Measurements from ENCODE around the gene SPATA3.

The SPATA3 gene

DNA sequence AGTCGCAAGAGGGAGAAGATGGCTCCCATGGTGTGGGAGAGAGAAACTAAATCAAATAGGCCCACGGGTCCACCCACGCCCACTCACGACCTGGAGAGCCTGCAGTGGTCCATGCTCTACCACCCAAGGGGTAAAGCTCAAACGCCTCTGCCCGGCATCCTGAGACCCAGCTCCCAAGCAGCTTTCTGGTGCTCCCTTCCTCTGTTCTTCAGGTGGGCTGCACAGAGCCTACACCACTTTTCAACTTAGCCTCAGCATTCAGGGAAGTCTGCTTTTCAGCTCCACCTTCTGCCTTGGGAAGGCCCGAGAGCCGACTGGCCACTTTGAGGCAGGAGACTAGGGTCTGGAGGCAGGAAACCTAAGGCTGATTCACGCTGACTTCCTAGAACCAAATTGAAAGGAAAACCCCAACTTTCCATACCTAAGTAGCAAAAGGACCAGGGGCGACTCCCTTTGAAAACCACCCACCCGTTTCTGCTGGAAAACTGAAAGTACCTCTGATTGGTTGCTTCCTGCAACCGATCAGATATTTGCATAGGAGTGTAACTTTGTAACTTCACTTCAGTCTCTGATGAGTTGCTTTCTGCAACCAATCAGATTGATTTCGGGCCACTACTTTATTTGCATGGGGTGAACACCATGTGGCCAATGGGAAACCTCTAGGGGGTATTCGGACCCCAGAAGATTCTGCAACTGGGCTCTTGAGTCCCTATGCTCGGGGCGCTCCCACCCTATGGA lies 26.8 kb upstream of the SPATA3 start:
- no peak for DNase-seq

DNA sequence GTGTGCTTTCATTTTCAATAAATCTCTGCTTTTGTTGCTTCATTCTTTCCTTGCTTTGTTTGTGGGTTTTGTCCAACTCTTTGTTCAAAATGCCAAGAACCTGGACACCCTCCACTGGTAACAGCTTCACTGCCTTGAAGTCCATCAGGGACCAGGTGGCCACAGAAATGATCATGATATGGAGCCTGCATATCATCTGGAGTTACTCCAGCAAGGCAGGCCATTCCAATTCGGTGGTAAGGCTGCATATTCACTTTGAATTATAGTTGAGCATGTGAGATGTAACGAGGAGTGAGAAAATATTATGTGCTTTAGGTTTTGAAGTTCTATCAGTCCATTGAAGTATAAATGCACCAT lies 26.3 kb upstream of the SPATA3 start:
- DNase-seq = no peak

DNA sequence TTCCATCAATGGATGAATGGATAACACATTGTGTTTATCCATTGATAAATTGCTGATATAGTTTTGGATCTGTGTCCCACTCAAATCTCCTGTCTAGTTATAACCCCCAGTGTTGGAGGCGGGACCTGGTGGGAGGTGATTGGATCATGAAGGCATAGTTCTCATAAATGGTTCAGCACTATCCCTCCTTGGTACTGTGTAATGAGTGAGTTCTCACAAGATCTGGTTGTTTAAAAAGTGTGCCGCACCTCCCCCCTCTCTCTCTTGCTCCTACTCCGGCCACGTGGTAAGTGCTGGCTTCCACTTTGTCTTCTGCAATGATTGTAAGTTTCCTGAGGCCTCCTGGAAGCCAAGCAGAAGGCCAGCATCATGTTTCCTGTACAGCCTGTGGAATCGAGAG lies 23.9 kb upstream of the SPATA3 start:
- no peak for DNase-seq

DNA sequence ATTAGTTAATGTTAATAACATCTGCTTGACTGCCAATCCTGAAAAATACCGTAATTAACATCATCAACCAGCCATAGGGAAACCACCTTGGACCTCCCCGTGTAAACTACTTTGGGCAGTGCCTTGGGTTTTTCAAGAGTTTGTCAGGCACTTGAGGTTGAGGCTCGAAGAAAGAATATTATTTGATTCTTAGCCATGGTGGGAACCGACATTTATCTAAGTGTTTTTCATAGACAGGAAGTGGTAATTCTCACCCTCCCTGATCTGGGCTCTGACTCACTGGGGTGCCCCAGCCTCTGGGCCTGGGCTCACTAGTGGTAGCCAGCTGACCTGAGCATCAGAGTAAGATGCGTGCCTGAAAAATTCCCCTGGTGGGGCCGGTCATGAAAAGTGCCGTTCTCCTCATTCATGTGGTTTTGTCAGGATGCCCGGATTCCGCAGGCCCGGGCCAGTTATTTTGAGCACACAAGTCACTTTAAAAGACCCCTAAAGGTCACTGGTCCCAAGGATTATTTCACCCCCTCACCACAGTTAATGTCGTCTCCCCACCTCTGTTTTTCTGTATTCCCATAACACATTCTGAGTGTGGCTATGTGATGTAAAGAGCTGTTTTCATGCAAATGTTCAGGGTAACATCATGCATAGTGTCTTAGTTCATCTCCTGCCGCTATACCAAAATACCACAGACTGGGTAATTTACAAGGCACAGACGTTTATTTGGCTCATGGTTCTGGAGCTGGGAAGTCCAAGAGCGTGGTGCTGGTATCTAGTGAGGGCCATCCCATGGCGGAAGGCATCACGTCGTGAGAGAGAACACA lies 21.6 kb upstream of the SPATA3 start:
- peak; percentile 77 for DNase-seq

DNA sequence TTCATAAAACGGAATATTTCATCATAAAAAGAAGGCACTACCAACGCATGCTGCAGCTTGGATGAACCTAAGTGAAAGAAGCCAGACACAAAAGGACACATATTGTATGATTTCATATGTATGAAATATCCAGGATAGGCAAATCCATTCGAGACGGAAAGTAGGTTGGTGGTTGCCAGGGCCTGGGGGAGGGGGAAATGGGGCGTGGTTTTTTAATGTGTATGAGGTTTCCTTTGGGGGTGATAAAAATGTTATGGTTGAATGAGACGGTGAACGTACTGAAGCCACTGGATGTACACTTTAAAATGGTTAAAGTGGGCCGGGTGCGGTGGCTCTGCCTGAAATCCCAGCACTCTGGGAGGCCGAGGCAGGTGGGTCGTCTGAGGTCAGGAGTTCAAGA lies 20.0 kb upstream of the SPATA3 start:
- DNase-seq = no peak

DNA sequence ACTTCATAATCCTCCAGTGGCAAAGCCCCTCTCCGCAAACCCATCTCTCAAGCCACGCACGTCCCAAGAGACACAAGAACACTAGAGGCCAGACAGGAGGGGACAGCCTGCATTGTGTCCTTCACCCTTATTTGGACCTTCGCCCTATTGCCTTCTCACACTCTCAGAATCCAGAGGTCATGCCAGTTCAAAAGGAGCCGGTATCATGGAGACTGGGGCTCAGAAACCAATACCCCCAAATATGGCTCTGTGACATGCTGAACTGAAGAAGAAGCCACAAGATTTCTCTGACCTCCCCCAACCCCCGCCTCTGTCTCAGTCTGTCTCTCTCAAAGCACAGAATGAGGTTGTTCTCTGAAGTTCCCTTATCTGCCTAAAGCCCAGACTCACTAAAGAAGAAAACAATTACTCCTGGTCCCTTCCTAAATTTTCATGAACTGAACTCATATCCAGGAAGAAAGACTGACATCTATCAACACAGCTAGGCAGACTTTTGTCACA lies 19.2 kb upstream of the SPATA3 start:
- DNase-seq = no peak

DNA sequence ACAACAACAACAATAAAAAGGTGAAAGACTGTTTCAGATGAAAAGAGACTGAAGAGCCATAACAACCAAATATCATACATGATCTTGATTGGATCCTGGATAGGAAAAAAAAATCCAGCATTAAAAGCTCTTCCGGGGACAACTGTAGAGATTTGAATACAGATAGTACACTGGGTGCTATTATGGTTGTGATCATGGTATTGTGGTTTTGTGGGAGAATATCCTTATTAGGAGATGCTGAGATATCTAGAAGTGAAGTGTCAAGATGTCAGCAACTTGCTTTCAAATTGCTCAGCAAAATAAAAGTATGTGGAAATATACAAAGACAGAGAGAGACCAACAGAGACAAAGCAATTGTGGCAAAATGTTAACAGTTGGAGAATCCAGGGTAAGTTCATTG lies 15.5 kb upstream of the SPATA3 start:
- no peak for DNase-seq

DNA sequence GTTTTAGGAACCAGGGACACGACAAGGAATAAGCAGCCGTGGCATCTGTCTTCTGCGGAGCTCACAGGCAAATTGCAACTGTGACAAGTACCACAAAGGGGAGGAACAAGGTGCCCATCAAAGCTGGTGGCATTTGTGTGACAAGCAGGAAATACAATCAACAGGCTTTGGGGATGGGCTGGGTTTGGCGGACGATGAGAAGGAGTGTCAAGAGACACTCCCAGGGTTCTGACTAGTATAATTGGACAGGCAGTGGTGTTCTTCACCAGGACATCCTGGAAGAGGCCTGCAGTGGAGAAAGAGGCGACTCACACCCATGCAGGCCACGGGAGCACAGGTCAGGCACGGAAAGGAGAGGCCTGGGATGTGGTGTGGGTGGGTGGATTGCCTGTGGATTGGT lies 14.2 kb upstream of the SPATA3 start:
- peak; percentile 25 for DNase-seq

DNA sequence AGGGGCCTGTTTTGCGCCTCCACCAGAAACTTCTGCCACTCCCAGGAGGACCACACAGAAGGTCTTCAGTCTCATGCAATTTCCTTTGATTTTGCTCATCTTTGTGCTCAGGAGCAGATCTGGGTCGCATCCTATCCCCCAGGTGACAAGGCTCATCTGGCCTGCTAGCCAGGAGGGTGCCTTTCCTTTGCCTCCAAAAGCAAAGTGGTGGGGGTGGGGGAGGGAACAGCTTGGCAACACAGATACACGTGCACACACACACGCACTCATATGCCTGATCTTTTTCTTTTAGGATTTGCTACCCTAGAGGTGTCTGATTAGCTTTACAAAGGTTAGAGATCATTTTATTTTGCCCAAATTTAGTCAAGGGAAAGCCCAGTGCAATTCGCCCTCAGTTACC lies 13.8 kb upstream of the SPATA3 start:
- no peak for DNase-seq

DNA sequence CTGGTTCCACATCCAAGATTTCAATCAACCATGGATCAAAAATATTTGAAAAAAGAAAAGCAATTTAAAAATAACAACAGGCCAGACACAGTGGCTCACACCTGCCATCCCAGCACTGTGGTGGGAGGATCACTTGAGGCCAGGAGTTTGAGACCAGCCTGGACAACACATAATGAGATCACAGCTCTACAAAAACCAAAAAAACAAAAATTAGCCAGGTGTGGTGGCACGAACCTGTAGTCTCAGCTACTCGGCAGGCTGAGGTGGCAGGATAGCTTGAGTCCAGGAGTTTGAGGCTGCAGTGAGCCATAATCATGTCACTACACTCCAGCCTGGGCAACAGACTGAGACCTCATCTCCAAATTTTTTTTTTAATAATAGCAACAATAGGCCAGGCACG lies 13.4 kb upstream of the SPATA3 start:
- no peak for DNase-seq

DNA sequence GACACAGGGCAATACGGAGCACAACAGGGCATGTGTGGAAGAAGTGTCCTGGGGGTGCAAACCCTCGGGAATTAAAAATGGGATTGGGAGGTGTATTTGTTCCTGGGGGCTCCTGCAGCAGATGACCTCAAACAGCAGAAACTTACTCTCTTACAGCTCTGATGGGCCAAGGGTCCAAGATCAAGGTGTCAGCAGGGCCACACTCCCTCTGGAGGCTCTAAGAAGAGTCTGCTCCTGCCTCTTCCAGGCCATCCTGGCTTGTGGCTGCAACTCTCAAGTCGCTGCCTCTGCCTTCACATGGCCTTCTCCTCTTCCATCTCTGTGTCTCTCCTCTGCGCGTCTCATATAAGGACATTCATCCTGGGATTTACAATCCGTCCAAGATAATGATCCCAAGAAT lies 12.4 kb upstream of the SPATA3 start:
- DNase-seq = no peak

DNA sequence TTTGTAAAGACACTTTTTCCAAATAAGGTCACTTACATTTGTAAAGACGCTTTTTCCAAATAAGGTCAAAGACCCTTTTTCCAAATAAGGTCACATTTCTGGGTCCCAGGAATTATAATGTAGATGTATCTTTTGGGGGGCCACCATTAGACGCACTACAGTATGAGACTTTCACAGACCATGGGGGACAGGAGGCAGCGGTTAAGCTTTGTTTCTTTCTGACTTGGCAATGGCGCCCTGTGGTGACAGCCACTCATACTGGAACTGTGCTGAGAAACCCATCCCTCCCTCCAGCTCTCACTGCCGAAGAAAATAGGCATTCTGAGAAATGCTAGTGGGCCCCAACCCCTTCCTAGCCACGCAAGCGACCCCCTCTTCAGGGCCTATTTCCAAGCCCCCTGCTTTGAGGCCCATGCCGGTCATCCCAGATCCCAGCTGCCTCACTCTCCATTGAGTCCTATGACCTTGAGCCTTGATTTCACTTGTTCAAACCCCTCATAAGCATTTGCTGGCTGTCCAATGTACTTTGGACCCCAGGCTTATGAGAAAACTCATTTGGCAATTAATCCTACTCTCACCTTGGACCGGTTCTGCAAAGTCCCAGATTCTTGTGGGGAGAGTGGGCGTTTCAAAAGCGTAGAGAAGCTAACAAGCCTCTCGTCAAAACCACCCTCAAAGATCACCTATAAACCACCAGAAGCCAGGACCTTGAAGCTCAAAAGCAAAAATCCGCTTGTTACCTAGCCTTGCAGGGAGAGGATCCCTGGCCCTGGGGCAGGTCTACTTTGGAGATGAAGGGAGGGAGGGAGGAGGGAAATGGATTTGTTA lies 11.3 kb upstream of the SPATA3 start:
- DNase-seq = peak; percentile 71

DNA sequence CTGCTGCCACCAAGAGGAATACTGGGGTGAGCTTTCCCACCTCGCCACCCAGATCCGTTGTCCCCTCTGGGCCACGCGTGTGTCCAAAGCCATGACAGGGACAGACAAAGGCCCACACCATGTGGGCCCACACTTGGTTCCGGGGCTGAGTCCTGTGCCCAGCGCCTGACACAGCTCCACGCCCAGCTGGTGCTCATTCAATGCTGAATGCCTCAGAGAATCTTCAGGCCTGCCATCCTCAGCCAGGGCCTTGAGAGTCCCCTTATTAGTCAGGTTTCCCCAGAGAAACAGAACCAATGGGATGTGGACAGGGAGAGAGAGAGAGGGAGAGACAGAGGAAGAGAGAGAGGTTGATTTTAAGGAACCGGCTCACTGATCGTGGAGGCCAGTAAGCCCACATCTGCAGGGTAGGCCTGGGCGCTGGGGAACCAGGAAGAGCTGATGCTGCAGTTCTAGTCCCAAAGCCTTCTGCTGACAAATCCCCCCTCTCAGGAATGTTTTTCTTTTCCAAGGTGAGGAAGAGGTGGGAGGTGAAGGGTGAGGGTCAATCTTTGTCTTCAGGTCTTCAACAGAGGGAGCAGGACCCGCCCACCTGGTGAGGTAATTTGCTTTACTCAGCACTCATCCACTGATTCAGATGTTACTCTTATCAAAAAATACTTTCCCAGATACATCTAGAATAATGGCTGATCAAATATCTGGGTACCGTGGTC lies 10.2 kb upstream of the SPATA3 start:
- DNase-seq = no peak

DNA sequence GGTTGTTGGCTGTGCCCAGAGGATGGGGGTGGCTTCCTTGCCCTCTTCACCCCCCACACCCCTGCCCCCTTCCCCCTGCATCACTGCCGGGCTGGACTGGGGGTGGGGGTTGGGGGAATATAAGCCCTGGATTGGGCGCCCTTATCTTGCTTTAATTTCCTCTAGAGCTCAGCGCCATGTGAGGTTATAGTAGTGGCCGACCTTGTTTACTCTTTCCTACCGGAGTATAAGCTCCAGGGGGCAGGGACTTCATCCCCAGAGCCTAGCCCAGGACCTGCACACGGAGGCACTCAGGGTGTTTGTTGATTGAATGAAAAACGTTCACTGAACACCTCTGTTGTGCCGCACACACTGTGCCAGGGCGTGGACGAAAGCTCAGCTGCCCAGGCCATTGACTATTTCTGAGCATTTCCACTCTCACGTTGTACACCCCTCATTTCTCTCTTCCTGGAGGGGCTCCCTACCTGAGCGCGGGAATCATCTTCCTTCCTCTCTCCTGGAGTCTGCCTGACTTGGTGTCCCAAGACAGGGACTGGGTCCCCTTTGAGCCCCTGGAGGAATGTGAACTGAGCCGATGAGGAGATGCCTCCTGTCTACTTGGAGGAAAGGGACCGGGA lies 9.3 kb upstream of the SPATA3 start:
- no peak for DNase-seq

DNA sequence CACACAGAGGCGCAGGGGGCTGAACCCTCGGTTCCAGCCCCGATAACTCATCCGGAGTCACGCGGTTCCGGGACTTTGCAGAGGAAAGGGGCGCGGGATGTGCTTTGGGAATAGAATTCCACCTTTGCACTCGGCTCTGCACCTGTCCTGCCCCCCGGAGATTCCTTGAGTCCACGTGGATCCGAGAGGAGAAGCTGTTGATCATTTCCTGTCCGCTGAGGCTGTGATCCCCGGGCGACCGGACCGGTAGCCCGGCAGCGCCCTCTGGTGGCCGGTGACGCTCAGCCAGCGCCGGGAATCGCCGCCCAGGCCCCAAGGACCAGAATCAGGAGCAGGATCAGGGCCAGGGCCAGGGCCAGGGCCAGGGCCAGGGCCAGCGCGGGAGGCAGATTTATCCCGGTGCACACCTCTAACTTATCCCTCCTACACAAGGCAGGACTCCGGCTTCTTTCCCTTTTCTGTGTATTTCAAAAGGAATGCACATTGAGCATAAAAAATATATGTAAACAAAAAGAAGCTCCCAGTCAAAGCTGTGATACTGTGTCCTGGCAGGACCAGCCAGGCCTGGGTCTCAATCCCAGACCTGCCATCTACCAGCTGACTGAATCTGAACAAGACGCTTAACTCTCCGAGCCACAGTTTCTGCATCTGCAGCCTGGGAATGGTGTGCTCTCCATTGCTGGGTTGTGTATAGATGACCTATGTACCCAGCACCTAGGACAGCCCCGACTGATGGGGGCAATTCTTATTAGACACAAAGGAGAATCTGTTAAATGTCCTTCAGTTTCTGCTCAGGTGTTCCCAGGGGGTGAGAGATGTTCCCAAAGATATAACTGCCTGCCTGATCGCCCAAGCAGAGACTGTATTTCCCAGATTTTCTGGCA lies 8.5 kb upstream of the SPATA3 start:
- peak; percentile 81 for DNase-seq

DNA sequence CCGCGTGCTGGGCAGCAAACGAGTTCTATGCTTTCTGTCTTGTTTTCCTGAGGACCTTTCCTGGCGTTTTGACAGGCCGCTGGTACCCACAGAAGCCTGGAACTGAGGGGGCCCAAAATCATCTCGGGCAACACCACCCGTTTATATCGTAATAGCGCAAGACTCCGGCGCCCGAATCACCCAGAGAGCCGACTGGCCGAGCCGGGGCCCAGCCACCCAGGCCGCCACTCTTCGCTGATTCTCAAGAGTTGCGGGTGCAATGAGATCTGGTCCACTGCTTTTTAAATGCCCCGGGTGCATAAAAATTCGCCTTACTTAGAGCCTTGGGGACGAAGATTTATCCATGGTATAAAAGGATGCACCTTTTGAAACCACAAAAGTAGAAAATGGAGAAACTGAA lies 6.2 kb upstream of the SPATA3 start:
- DNase-seq = no peak

DNA sequence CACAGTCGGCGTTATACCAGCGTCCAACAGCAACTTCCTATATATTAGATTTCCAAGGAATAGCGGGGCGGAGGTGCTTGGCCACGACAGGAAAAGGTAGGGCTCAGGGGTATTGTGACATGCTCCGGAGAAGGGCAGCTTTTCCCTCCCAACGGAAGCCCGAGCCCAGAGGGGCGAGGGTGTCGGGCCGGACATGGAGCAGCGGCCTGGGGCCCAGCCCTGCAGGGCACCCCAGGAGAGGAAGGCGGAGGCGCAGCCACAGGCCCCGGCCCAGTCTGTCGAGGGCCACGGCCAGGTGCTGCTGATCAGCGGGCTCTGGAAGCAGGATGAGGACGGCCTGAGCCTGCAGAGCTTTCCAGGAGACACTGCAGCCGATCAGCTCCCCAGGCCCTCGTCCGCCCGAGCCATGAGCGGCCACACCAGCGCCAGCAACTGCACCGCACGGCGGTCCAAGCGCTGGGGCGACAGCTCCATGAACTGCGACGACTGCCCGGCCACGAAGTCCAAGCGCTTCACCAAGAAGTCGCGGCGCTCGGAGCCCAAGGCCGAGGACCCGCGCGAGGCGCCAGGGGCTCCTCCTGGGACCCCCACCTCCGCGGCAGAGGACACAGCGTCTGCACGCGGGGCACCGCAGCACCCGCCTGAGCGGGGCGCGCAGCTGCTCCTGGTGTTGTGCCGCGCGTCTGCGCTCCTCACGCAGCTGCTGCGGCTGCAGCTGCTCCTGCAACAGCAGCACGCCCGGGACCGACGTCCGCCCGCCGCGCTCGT lies 5.6 kb upstream of the SPATA3 start:
- DNase-seq = no peak

DNA sequence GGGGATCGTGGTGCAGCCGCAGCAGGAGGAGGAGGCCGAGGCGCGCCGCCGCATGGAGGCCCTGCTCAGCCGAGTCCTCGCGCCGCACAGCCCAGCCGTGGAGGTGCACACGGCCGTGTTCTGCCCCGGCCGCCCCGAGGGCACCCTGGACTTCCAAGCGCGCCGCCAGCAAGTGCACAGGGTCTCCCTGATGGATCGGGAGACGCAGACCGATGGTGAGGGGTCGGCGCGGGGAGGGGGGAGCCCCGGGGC lies 5.1 kb upstream of the SPATA3 start:
- DNase-seq = no peak

DNA sequence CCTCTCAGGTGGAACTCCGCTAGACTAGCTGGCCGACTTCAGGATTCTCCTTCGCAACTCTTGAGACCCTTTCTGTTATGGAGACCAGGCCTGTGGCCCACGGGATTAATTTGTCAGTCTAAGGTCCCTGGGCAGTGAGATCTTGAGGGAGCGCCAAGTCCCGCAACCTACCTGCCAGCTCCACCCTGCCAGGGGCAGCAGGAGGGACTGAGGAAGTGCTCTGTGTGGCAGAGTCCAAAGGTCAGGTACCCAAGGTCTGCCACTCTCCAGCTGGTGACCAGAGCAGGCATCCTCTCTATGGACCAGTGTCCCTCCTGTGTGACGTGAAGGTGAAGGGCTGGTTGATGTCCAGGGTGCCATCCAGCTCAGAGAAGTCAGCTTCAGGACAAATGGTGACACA lies 4.3 kb upstream of the SPATA3 start:
- DNase-seq = no peak

DNA sequence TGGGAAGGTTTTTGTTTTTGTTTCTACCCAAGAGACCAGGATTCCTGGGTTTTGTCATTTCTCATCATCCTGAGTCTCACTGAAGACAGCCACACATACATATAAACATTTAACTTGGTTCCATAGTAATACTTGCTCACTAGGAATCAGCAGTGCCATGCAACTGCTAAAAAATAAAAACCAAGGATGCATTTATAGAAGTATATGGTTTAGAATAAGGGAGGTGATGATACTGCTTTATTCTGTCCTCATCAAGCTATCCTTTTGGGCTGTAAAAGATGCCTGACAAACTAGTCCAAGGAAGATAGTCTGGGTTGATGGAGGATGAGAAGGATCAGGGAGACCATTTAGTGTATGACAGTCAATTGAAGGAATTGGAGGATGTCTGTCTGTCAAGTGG lies 740 bp downstream of the SPATA3 start:
- no peak for DNase-seq

DNA sequence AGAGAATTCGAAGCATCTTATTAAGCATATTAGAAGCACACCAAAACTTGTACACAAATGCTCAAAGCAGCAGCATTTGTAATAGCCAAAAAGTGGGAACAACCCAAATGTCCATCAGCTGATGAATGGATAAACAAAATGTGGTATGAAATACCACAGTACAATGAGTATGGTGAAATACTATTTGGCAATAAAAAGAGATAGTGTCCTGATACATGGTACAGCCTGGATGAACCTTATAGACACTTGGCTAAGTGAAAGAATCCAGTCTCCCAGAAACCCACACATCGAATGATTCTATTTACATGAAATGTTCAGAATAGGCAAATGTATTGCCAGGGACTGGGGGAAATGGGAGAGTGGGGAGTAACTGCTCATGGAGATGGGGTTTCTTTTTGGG lies 3.0 kb downstream of the SPATA3 start:
- no peak for DNase-seq

Data from stimulated activated CD4-positive, alpha-beta T cell treated with anti-CD3 and anti-CD28 coated beads, Interleukin-4, amount 100 ng/mL, for 24 hours (primary cell).